K562 (cell line): ENCODE data around the gene HDC. TPM values are rescaled to one million over a fixed set of nuclear protein-coding genes. Genes with fewer than 3 reads are reported as not detected.

Experiments used
- ATAC-seq: fragments of 200-7000 bp; cut with Tn5 transposase; 3 replicates; pipeline ENCODE4 v1.9.1; 2020; ENCODE audit warnings: moderate library complexity
- BruUV-seq: library from RNA; stranded (reverse); fragments of 400-500 nt; replicated peaks from 2 replicates; lab custom pipeline; 2021; lab: Mats Ljungman, UMichigan
- CTCF ChIA-PET: fragments of 300-600 bp; formaldehyde crosslinking; extraction: SDS; loops from one replicate; lab custom pipeline; 2021; ENCODE audit warnings: low intra/inter-chr PET ratio; lab: Yijun Ruan, JAX
- POLR2A ChIA-PET: fragments of 300-600, 350-650 bp; sonication (Branson Sonifier 250); formaldehyde crosslinking; extraction: SDS; loops from one replicate; lab custom pipeline; 2021; ENCODE audit warnings: antibody characterized with exemption, inconsistent platforms; lab: Yijun Ruan, JAX
- DNase-seq, 4 experiments: peaks; one replicate each; pipeline versions ENCODE4 v3.0.0 to v3.0.0-alpha.2; 2011 to 2018; ENCODE audit warnings: low spot score in 3 of 4, mixed read lengths in 3 of 4; ENCODE audit errors: extremely low read depth in 1 of 4
- FAIRE-seq: peaks from 2 replicates; lab custom pipeline; 2011; peaks lifted over from hg19 to GRCh38; lab: Jason Lieb, UNC
- H2AFZ ChIP-seq: 2 replicates; pipeline ENCODE4 v1.6.0; 2011; ENCODE audit warnings: low read depth, low read length, control low read depth, inconsistent platforms
- H3K27ac ChIP-seq: fragments of 200-600 bp; 3 replicates; pipeline ENCODE4 v1.8.0; 2011; ENCODE audit warnings: low read depth, mild to moderate bottlenecking, control low read depth, inconsistent platforms, low read length, moderate library complexity, mixed read lengths; ENCODE audit errors: extremely low read depth
- H3K27me3 ChIP-seq, 2 experiments: fragments of 300-600 bp in 1 of 2; 2 replicates in 1 of 2; 3 replicates in 1 of 2; pipeline versions ENCODE4 v1.6.0 to v1.8.0; 2011; ENCODE audit warnings: inconsistent platforms in 2 of 2, low read length in 2 of 2, mild to moderate bottlenecking in 1 of 2, mixed read lengths in 1 of 2, moderate library complexity in 1 of 2; ENCODE audit not compliant: control insufficient read depth in 2 of 2, insufficient read depth in 2 of 2
- H3K36me3 ChIP-seq: fragments of 300-600 bp; 3 replicates; pipeline ENCODE4 v1.8.0; 2011; ENCODE audit warnings: mild to moderate bottlenecking, low read length, inconsistent platforms; ENCODE audit not compliant: control insufficient read depth, insufficient read depth
- H3K4me1 ChIP-seq, 2 experiments: fragments of 200-600 bp in 1 of 2; replicated peaks in 1 of 2; 2 replicates in 1 of 2; 3 replicates in 1 of 2; pipeline versions ENCODE4 v1.5.1 to v1.8.0; 2011; ENCODE audit warnings: inconsistent platforms in 2 of 2, low read length in 2 of 2, mild to moderate bottlenecking in 1 of 2, mixed read lengths in 1 of 2, moderate library complexity in 1 of 2; ENCODE audit not compliant: control insufficient read depth in 2 of 2, insufficient read depth in 2 of 2
- H3K4me2 ChIP-seq: 2 replicates; pipeline ENCODE4 v1.6.1; 2011; ENCODE audit warnings: low read length, control low read depth, inconsistent platforms, mixed read lengths; ENCODE audit not compliant: insufficient read depth
- H3K4me3 ChIP-seq: fragments of 200-600 bp; sonication (generic), shearing (Covaris generic); 2 replicates; pipeline ENCODE4 v1.5.1; 2016; ENCODE audit warnings: control low read depth, inconsistent platforms
- H3K79me2 ChIP-seq: fragments of 200-600 bp; 3 replicates; pipeline ENCODE4 v1.8.0; 2011; ENCODE audit warnings: low read length, inconsistent platforms; ENCODE audit not compliant: control insufficient read depth, insufficient read depth
- H3K9ac ChIP-seq, 2 experiments: 2 replicates each; pipeline versions ENCODE4 v1.6.0 to v1.6.1; 2011; ENCODE audit warnings: low read depth in 2 of 2, low read length in 2 of 2, control low read depth in 1 of 2, inconsistent platforms in 1 of 2, mild to moderate bottlenecking in 1 of 2, mixed read lengths in 1 of 2; ENCODE audit not compliant: insufficient read depth in 1 of 2
- H3K9me1 ChIP-seq: one replicate; pipeline ENCODE4 v1.6.0; 2011; ENCODE audit warnings: inconsistent platforms, mild to moderate bottlenecking, low read length, moderate library complexity; ENCODE audit not compliant: control insufficient read depth, insufficient read depth
- H3K9me3 ChIP-seq: replicated peaks from 2 replicates; pipeline ENCODE4 v1.5.1; 2011; ENCODE audit warnings: low read depth, low read length, inconsistent platforms; ENCODE audit not compliant: control insufficient read depth, insufficient read depth
- H4K20me1 ChIP-seq: replicated peaks from 2 replicates; pipeline ENCODE4 v1.6.1; 2011; ENCODE audit warnings: low read length, inconsistent platforms, mixed read lengths; ENCODE audit not compliant: control insufficient read depth, insufficient read depth
- CHD1 ChIP-seq: fragments of 200-600 bp; sonication (generic); IDR thresholded peaks from one replicate; pipeline ENCODE4 v1.6.1; 2012; ENCODE audit warnings: mild to moderate bottlenecking, moderate library complexity, low read length, inconsistent platforms
- CHD4 ChIP-seq: fragments of 200-600 bp; sonication (generic); IDR thresholded peaks from 3 replicates; pipeline ENCODE4 v1.6.1; 2012; ENCODE audit warnings: low read depth, mild to moderate bottlenecking, mixed read lengths, low read length, inconsistent platforms; ENCODE audit not compliant: insufficient read depth, insufficient replicate concordance, poor library complexity, severe bottlenecking
- DPF2 ChIP-seq: fragments of 450-650 bp; IDR thresholded peaks from 2 replicates; pipeline ENCODE4 v1.6.1; 2016
- OTX1 ChIP-seq: fragments of 450-650 bp; formaldehyde crosslinking; IDR thresholded peaks from 2 replicates; pipeline ENCODE4 v1.4.0; 2022; ENCODE audit warnings: mild to moderate bottlenecking
- PCBP2 ChIP-seq: fragments of 200-400 bp; formaldehyde crosslinking; IDR thresholded peaks from 2 replicates; pipeline ENCODE4 v1.6.1; 2018; ENCODE audit warnings: low read length, low read depth, mild to moderate bottlenecking, moderate library complexity; ENCODE audit not compliant: poor library complexity, severe bottlenecking
- POLR2H ChIP-seq: IDR thresholded peaks from 2 replicates; pipeline ENCODE4 v1.6.1; 2016; ENCODE audit warnings: missing genetic modification characterization, low read depth, mild to moderate bottlenecking, control low read depth, missing compliant biosample characterization, moderate library complexity
- RBBP5 ChIP-seq: fragments of 200-600 bp; sonication (generic); IDR thresholded peaks from 2 replicates; pipeline ENCODE4 v1.6.1; 2012; ENCODE audit warnings: borderline replicate concordance, mild to moderate bottlenecking, low read length, control low read depth, inconsistent platforms; ENCODE audit not compliant: insufficient read depth, poor library complexity, severe bottlenecking
- RBM14 ChIP-seq: fragments of 200-400 bp; formaldehyde crosslinking; IDR thresholded peaks from 2 replicates; pipeline ENCODE4 v1.6.1; 2018; ENCODE audit warnings: low read depth, mild to moderate bottlenecking, low read length, moderate library complexity, borderline replicate concordance; ENCODE audit not compliant: insufficient read depth
- SAFB ChIP-seq: fragments of 200-400 bp; formaldehyde crosslinking; IDR thresholded peaks from 2 replicates; pipeline ENCODE4 v1.6.1; 2017; ENCODE audit warnings: low read depth, low read length, borderline replicate concordance
- SAP30 ChIP-seq: fragments of 200-600 bp; sonication (generic); IDR thresholded peaks from 2 replicates; pipeline ENCODE4 v1.6.1; 2012; ENCODE audit warnings: borderline replicate concordance, low read depth, mild to moderate bottlenecking, moderate library complexity, low read length, control low read depth, inconsistent platforms; ENCODE audit not compliant: insufficient read depth, poor library complexity, severe bottlenecking
- SMAD2 ChIP-seq: fragments of 150-350 bp; IDR thresholded peaks from 2 replicates; pipeline ENCODE4 v1.6.1; 2014; ENCODE audit warnings: low read depth, mild to moderate bottlenecking, low read length
- TCF3 ChIP-seq: sonication (generic); formaldehyde crosslinking; IDR thresholded peaks from 2 replicates; pipeline ENCODE4 v1.4.0; 2020; ENCODE audit warnings: mild to moderate bottlenecking, missing genetic modification reagents
- TCFL5 ChIP-seq: fragments of 250-450 bp; sonication (Bioruptor Pico); conservative IDR thresholded peaks from 2 replicates; pipeline ENCODE4 v1.6.1; 2021; ENCODE audit warnings: mild to moderate bottlenecking, moderate library complexity, matching md5 sums
- ZNF431 ChIP-seq: sonication (generic); formaldehyde crosslinking; IDR thresholded peaks from 2 replicates; pipeline ENCODE4 v1.8.0; 2022; ENCODE audit warnings: mild to moderate bottlenecking, missing genetic modification reagents
- WGBS: fragments of 100-300 bp; shearing (Covaris generic); methylation state at CpG from one replicate; pipeline ENCODE4 v1.1.6; 2016; ENCODE audit warnings: low coverage, mixed read lengths; ENCODE audit not compliant: insufficient coverage; ENCODE audit errors: missing lambda C conversion rate; 5-methylcytosine and 5-hydroxymethylcytosine counted together
- in situ Hi-C: fragments of 300-500 bp; cut with MboI; formaldehyde crosslinking; loops from 4 replicates; pipeline ENCODE4 v1.15.0; 2018; ENCODE audit warnings: inconsistent platforms, mixed read lengths
- intact Hi-C: fragments of 100-400 bp; cut with micrococcal nuclease; formaldehyde crosslinking; loops from 2 replicates; pipeline ENCODE4 v1.14.2; 2022
- polyA plus RNA-seq, 8 experiments: library from polyadenylated mRNA; depleted of rRNA in 4 of 8; stranded (reverse) in 5 of 8; unstranded in 3 of 8; fragments of >200 nt; fragmentation: Nextera tagmentation in 2 of 8; fragmentation: Illumina TruSeq in 1 of 8; extraction: Ambion mirVana in 2 of 8; extraction: Trizol in 1 of 8; gene quantifications; 2 replicates each; pipeline versions ENCODE4 v1.2.1 to v1.2.3, GENCODE V29; 2011 to 2014; ENCODE audit warnings: inconsistent platforms in 1 of 8, missing spikeins in 1 of 8
- total RNA-seq, 7 experiments: library from RNA; depleted of rRNA in 6 of 7; stranded (reverse); fragments of >200 nt in 6 of 7; fragmentation: Illumina TruSeq in 2 of 7; extraction: Trizol in 2 of 7; gene quantifications; 2 replicates each; pipeline versions ENCODE4 v1.2.1 to v1.2.3, GENCODE V29; 2011 to 2021; ENCODE audit warnings: low replicate concordance in 1 of 7
- TF ChIP-seq, protein P1 (sequence below): fragments of 150-350 bp; conservative IDR thresholded peaks from 2 replicates; pipeline ENCODE4 v1.6.1; 2014; ENCODE audit warnings: low read length
- TF ChIP-seq, protein P2 (sequence below): fragments of 250-450 bp; sonication (Bioruptor Pico); IDR thresholded peaks from 2 replicates; pipeline ENCODE4 v1.4.0; 2020; ENCODE audit warnings: borderline replicate concordance

HDC gene
- total and polyA plus RNA-seq, 9 of the 15 experiments (the other 6 are each of a cell fraction or from before 2014, with no cell fraction given), result 0.26 to 5.3 (median 0.99) TPM

DNA sequence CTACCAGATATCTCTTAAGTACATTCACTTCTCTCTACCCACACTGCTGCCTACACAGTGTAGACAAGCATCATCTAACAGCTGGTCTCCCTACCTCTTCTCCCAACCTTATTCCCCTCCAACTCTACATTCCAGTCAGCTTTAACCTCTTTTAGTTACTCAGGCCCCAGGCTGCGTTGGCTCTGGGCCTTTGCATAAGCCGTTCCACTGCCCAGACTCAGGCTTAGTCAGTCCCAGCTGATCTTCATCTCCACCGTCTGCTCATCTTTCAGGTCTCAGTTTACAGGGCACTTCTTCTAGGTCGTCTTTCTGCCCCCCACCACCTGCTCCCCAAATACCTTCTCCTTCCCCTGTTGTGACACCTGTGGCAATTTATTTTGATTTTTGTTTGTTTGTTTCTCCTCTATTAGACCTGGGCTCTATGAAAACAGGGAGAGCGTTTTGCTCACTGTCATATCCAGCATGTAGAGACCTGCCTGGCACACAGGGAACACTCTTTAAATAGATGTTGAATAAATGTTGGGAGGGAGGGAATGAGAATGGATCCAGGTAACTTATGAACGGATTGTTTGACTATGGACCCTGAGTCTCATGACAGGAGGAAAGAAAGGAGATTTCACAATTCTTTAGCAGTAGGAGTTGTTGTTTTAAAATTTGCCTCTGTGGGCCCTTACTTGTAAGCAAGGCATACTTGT lies 72.5 kb downstream of the HDC start:
- no peak for DNase-seq
- TF ChIP-seq, protein P1, sequence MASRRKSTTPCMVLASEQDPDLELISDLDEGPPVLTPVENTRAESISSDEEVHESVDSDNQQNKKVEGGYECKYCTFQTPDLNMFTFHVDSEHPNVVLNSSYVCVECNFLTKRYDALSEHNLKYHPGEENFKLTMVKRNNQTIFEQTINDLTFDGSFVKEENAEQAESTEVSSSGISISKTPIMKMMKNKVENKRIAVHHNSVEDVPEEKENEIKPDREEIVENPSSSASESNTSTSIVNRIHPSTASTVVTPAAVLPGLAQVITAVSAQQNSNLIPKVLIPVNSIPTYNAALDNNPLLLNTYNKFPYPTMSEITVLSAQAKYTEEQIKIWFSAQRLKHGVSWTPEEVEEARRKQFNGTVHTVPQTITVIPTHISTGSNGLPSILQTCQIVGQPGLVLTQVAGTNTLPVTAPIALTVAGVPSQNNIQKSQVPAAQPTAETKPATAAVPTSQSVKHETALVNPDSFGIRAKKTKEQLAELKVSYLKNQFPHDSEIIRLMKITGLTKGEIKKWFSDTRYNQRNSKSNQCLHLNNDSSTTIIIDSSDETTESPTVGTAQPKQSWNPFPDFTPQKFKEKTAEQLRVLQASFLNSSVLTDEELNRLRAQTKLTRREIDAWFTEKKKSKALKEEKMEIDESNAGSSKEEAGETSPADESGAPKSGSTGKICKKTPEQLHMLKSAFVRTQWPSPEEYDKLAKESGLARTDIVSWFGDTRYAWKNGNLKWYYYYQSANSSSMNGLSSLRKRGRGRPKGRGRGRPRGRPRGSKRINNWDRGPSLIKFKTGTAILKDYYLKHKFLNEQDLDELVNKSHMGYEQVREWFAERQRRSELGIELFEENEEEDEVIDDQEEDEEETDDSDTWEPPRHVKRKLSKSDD, result no peak
- no peak for TF ChIP-seq SAFB
- TF ChIP-seq PCBP2, result no peak
- TF ChIP-seq DPF2, result no peak
- TF ChIP-seq CHD4, result no peak
- TF ChIP-seq CHD1, result no peak
- TF ChIP-seq, protein P2, sequence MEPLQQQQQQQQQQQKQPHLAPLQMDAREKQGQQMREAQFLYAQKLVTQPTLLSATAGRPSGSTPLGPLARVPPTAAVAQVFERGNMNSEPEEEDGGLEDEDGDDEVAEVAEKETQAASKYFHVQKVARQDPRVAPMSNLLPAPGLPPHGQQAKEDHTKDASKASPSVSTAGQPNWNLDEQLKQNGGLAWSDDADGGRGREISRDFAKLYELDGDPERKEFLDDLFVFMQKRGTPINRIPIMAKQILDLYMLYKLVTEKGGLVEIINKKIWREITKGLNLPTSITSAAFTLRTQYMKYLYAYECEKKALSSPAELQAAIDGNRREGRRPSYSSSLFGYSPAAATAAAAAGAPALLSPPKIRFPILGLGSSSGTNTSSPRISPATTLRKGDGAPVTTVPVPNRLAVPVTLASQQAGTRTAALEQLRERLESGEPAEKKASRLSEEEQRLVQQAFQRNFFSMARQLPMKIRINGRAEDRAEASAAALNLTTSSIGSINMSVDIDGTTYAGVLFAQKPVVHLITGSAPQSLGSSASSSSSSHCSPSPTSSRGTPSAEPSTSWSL (CRISPR knock-in tag), result no peak
- no peak for TF ChIP-seq TCF3
- TF ChIP-seq POLR2H (tag), result no peak
- no peak for TF ChIP-seq RBBP5
- TF ChIP-seq TCFL5, result no peak
- no peak for TF ChIP-seq RBM14
- TF ChIP-seq OTX1, result no peak
- TF ChIP-seq SMAD2, result no peak
- no peak for TF ChIP-seq ZNF431
- TF ChIP-seq SAP30, result no peak
- TF ChIP-seq, all 486 proteins: peak for 0
- Histone ChIP-seq H3K9me1 (no peaks in the 10 kb centered on the region), H3K9ac (no peak overlapping the region), H3K4me3 (no peak overlapping the region), H3K27ac (no peak overlapping the region), H3K9me3 (no peaks in the 10 kb centered on the region), H3K4me1 (peaks cover 3 to 16% of the 10 kb centered on the region in 2 experiments; a peak in 4 of 5 replicates), H3K4me2 (no peak overlapping the region), H3K36me3 (peaks cover 4% of the 10 kb centered on the region; the same call in 1 of the 3 replicates), H3K79me2 (0 out of 3 replicates have a peak, but pooled peaks cover 3% of the 10 kb centered on the region), H2AFZ (no peak overlapping the region), H4K20me1 (no peaks in the 10 kb centered on the region), H3K27me3 (no peaks in the 10 kb centered on the region)
- no TSS peak for BruUV-seq
- ChIA-PET CTCF (no interaction called here), POLR2A (no interaction called here)
- FAIRE-seq, result no peak
- 67% methylated on average over 6 of the region's 6 CpGs for WGBS
- no peak for ATAC-seq
- intact Hi-C loops, result no loop called here
- in situ Hi-C loops, result no loop called here
